Mesenchymal stem cell (in vitro differentiated cells and primary cell): Measurements from ENCODE around the gene SENP7.
A peak's percentile ranks its signal among the peaks of the same experiment; 100 is the strongest.

ENCODE experiments used
- DNase-seq: peaks from one replicate; pipeline ENCODE4 v3.0.0-alpha.2; 2013
- H2AFZ ChIP-seq: one replicate; pipeline ENCODE4 v1.6.1; 2013; ENCODE audit warnings: low read depth, mild to moderate bottlenecking, control low read depth, inconsistent platforms, low read length, moderate library complexity
- H2AK5ac ChIP-seq: 2 replicates; pipeline ENCODE4 v1.6.1; 2013; ENCODE audit warnings: low read length, moderate library complexity, mild to moderate bottlenecking, inconsistent platforms; ENCODE audit not compliant: severe bottlenecking
- H2BK120ac ChIP-seq: one replicate; pipeline ENCODE4 v1.6.1; 2013; ENCODE audit warnings: low read depth, mild to moderate bottlenecking, inconsistent platforms, low read length, moderate library complexity
- H2BK12ac ChIP-seq, 2 experiments: one replicate each; pipeline ENCODE4 v1.6.1; 2013; ENCODE audit warnings: inconsistent platforms in 2 of 2, low read length in 2 of 2, mild to moderate bottlenecking in 2 of 2, moderate library complexity in 2 of 2, control low read depth in 1 of 2
- H2BK15ac ChIP-seq: one replicate; pipeline ENCODE4 v1.6.1; 2013; ENCODE audit warnings: mild to moderate bottlenecking, low read depth, inconsistent platforms; ENCODE audit not compliant: poor library complexity, severe bottlenecking
- H2BK5ac ChIP-seq: 2 replicates; pipeline ENCODE4 v1.6.1; 2013; ENCODE audit warnings: low read depth, mild to moderate bottlenecking, low read length, control low read depth, inconsistent platforms; ENCODE audit not compliant: poor library complexity, severe bottlenecking
- H3K14ac ChIP-seq, 2 experiments: one replicate each; pipeline ENCODE4 v1.6.1; 2013; ENCODE audit warnings: inconsistent platforms in 2 of 2, low read length in 2 of 2, control low read depth in 1 of 2, mild to moderate bottlenecking in 1 of 2, moderate library complexity in 1 of 2
- H3K18ac ChIP-seq, 2 experiments: one replicate each; pipeline ENCODE4 v1.6.1; 2013; ENCODE audit warnings: inconsistent platforms in 2 of 2, low read length in 2 of 2, control low read depth in 1 of 2, low read depth in 1 of 2, mild to moderate bottlenecking in 1 of 2
- H3K23ac ChIP-seq, 2 experiments: one replicate each; pipeline ENCODE4 v1.6.1; 2013; ENCODE audit warnings: inconsistent platforms in 2 of 2, low read length in 2 of 2, mild to moderate bottlenecking in 2 of 2, moderate library complexity in 2 of 2, control low read depth in 1 of 2
- H3K27ac ChIP-seq: 2 replicates; pipeline ENCODE4 v1.5.1; 2013; ENCODE audit warnings: mild to moderate bottlenecking, moderate library complexity, low read length, control low read depth, inconsistent platforms; ENCODE audit not compliant: poor library complexity, severe bottlenecking
- H3K27me3 ChIP-seq, 2 experiments: 2 replicates each; pipeline versions ENCODE4 v1.6.1 to v1.7.0; 2013; ENCODE audit warnings: low read length in 2 of 2, mild to moderate bottlenecking in 2 of 2, moderate library complexity in 2 of 2, control low read depth in 1 of 2, inconsistent platforms in 1 of 2; ENCODE audit not compliant: control insufficient read depth in 1 of 2, insufficient read depth in 1 of 2
- H3K36me3 ChIP-seq, 2 experiments: 2 replicates each; pipeline versions ENCODE4 v1.6.1 to v1.7.0; 2013; ENCODE audit warnings: low read length in 2 of 2, control low read depth in 1 of 2, inconsistent platforms in 1 of 2, low read depth in 1 of 2, mild to moderate bottlenecking in 1 of 2; ENCODE audit not compliant: insufficient read depth in 2 of 2, control insufficient read depth in 1 of 2
- H3K4ac ChIP-seq, 2 experiments: one replicate each; pipeline ENCODE4 v1.6.1; 2013; ENCODE audit warnings: inconsistent platforms in 2 of 2, low read length in 2 of 2, mild to moderate bottlenecking in 2 of 2, moderate library complexity in 2 of 2, control low read depth in 1 of 2, low read depth in 1 of 2
- H3K4me1 ChIP-seq: 2 replicates; pipeline ENCODE4 v1.6.1; 2013; ENCODE audit warnings: low read depth, low read length, control low read depth; ENCODE audit not compliant: control insufficient read depth, insufficient read depth
- H3K4me2 ChIP-seq: 2 replicates; pipeline ENCODE4 v1.6.1; 2013; ENCODE audit warnings: low read length, mild to moderate bottlenecking, inconsistent platforms; ENCODE audit not compliant: poor library complexity, severe bottlenecking
- H3K4me3 ChIP-seq, 2 experiments: 2 replicates each; pipeline versions ENCODE4 v1.5.1 to v1.7.0; 2013; ENCODE audit warnings: low read length in 2 of 2, mild to moderate bottlenecking in 2 of 2, control low read depth in 1 of 2, low read depth in 1 of 2; ENCODE audit not compliant: insufficient read depth in 1 of 2
- H3K79me1 ChIP-seq: replicated peaks from 2 replicates; pipeline ENCODE4 v1.6.1; 2013; ENCODE audit warnings: mild to moderate bottlenecking, control low read depth, low read length, inconsistent platforms; ENCODE audit not compliant: poor library complexity, severe bottlenecking
- H3K9ac ChIP-seq: 2 replicates; pipeline ENCODE4 v1.7.0; 2013; ENCODE audit warnings: mild to moderate bottlenecking, low read length, moderate library complexity
- H3K9me3 ChIP-seq: 2 replicates; pipeline ENCODE4 v1.7.0; 2013; ENCODE audit warnings: mild to moderate bottlenecking, low read length; ENCODE audit not compliant: control insufficient read depth
- H4K8ac ChIP-seq: one replicate; pipeline ENCODE4 v1.6.1; 2013; ENCODE audit warnings: inconsistent platforms, mild to moderate bottlenecking, low read length, moderate library complexity
- H4K91ac ChIP-seq: one replicate; pipeline ENCODE4 v1.6.1; 2013; ENCODE audit warnings: mild to moderate bottlenecking, low read length, inconsistent platforms
- WGBS: methylation state at CpG from one replicate; pipeline ENCODE4 v1.1.7; 2013; ENCODE audit warnings: mixed read lengths; 5-methylcytosine and 5-hydroxymethylcytosine counted together

Gene SENP7

GRCh38 chr3:101383656-101384055 lies 129.4 kb downstream of the SENP7 start:
- Histone ChIP-seq H3K4me1 (peaks cover 9% of the 10 kb centered on the region), H3K4me3 (no peak overlapping the region), H3K36me3 (peaks cover 0 to 17% of the 10 kb centered on the region in 2 experiments), H3K4ac (peak overlapping the region; percentile 49 to 59), H4K91ac (peak overlapping the region; percentile 5), H2AFZ (peak overlapping the region; percentile 46), H2AK5ac (no peak overlapping the region), H3K4me2 (no peak overlapping the region), H3K18ac (peak overlapping the region in 1 of 2 experiments; percentile 61), H2BK15ac (no peak overlapping the region), H3K9me3 (peaks cover 19% of the 10 kb centered on the region), H3K14ac (peak overlapping the region in 1 of 2 experiments; percentile 80), H4K8ac (peak overlapping the region; percentile 14), H2BK120ac (no peak overlapping the region), H2BK5ac (no peak overlapping the region), H3K23ac (no peak overlapping the region), H3K27ac (no peak overlapping the region), H2BK12ac (peak overlapping the region in 1 of 2 experiments; percentile 84), H3K79me1 (peaks cover 39% of the 10 kb centered on the region), H3K27me3 (no peaks in the 10 kb centered on the region), H3K9ac (no peak overlapping the region)
- DNase-seq, result no peak
- WGBS, result 86% methylated on average over 4 of the region's 4 CpGs

GRCh38 chr3:101383156-101383575 lies 129.8 kb downstream of the SENP7 start:
- no peak overlapping the region for H2BK15ac ChIP-seq
- H4K91ac ChIP-seq, result peak overlapping the region; percentile 5
- no peak overlapping the region for H3K4me2 ChIP-seq
- no peak overlapping the region for H2BK120ac ChIP-seq
- H3K23ac ChIP-seq, result no peak overlapping the region
- peak overlapping the region in 1 of 2 experiments; percentile 84 for H2BK12ac ChIP-seq
- peak; percentile 60 for DNase-seq
- 24% methylated on average over 5 of the region's 5 CpGs for WGBS
- H3K9ac ChIP-seq, result no peak overlapping the region
- no peak overlapping the region for H2AK5ac ChIP-seq
- peaks cover 38% of the 10 kb centered on the region for H3K79me1 ChIP-seq
- no peaks in the 10 kb centered on the region for H3K27me3 ChIP-seq
- H3K14ac ChIP-seq, result no peak overlapping the region
- H4K8ac ChIP-seq, result peak overlapping the region; percentile 14
- peaks cover 20% of the 10 kb centered on the region for H3K9me3 ChIP-seq
- H3K4me3 ChIP-seq, result no peak overlapping the region
- no peak overlapping the region for H3K27ac ChIP-seq
- peaks cover 9% of the 10 kb centered on the region for H3K4me1 ChIP-seq
- no peak overlapping the region for H2BK5ac ChIP-seq
- H2AFZ ChIP-seq, result peak overlapping the region; percentile 46
- peak overlapping the region in 1 of 2 experiments; percentile 49 for H3K4ac ChIP-seq
- peaks cover 0 to 17% of the 10 kb centered on the region in 2 experiments for H3K36me3 ChIP-seq
- H3K18ac ChIP-seq, result peak overlapping the region; percentile 1 to 61

GRCh38 chr3:101381809-101382208 lies 131.2 kb downstream of the SENP7 start:
- Histone ChIP-seq H4K91ac (no peak overlapping the region), H3K23ac (no peak overlapping the region), H3K9ac (no peak overlapping the region), H2BK15ac (no peak overlapping the region), H3K36me3 (peaks cover 0 to 8% of the 10 kb centered on the region in 2 experiments), H3K4ac (no peak overlapping the region), H2AK5ac (no peak overlapping the region), H3K9me3 (peaks cover 17% of the 10 kb centered on the region), H3K4me1 (peaks cover 6% of the 10 kb centered on the region), H3K4me3 (no peak overlapping the region), H3K14ac (no peak overlapping the region), H3K79me1 (peaks cover 27% of the 10 kb centered on the region), H3K27ac (no peak overlapping the region), H2BK12ac (no peak overlapping the region), H3K4me2 (no peak overlapping the region), H2BK120ac (no peak overlapping the region), H2BK5ac (no peak overlapping the region), H3K27me3 (no peaks in the 10 kb centered on the region), H2AFZ (no peak overlapping the region), H4K8ac (no peak overlapping the region), H3K18ac (no peak overlapping the region)
- peak; percentile 51 for DNase-seq

GRCh38 chr3:101379658-101380376 lies 133.2 kb downstream of the SENP7 start:
- Histone ChIP-seq H3K23ac (no peak overlapping the region), H3K4ac (no peak overlapping the region), H3K27me3 (no peaks in the 10 kb centered on the region), H2AK5ac (no peak overlapping the region), H3K18ac (no peak overlapping the region), H3K4me1 (peaks cover 6% of the 10 kb centered on the region), H2BK12ac (no peak overlapping the region), H3K27ac (no peak overlapping the region), H3K36me3 (peaks cover 0 to 5% of the 10 kb centered on the region in 2 experiments), H2BK15ac (no peak overlapping the region), H4K8ac (no peak overlapping the region), H3K9ac (no peak overlapping the region), H4K91ac (no peak overlapping the region), H2BK5ac (no peak overlapping the region), H3K4me3 (no peak overlapping the region), H3K4me2 (no peak overlapping the region), H3K79me1 (peaks cover 12% of the 10 kb centered on the region), H2BK120ac (no peak overlapping the region), H2AFZ (no peak overlapping the region), H3K9me3 (peaks cover 17% of the 10 kb centered on the region), H3K14ac (no peak overlapping the region)
- no peak for DNase-seq
- WGBS, result 98% methylated on average over 3 of the region's 3 CpGs
